A549 (cell line): ENCODE results near the gene GJE1. TPM values are rescaled to one million over a fixed set of nuclear protein-coding genes. Genes with fewer than 3 reads are reported as not detected.
A peak's percentile ranks its signal among the peaks of the same experiment; 100 is the strongest.

Source experiments
- ATAC-seq, 2 experiments: fragments of 200-7000 bp in 1 of 2; fragments of >200 bp in 1 of 2; cut with Nextera tagmentation in 1 of 2; cut with Tn5 transposase in 1 of 2; 3 replicates each; pipeline versions ENCODE4 v1.8.0 to v1.9.1; 2018 to 2020; ENCODE audit warnings: mild to moderate bottlenecking in 1 of 2, moderate library complexity in 1 of 2
- CTCF ChIA-PET: fragments of 300-600 bp; sonication (Branson Sonifier 250); formaldehyde crosslinking; extraction: SDS; loops from one replicate; lab custom pipeline; 2021; ENCODE audit warnings: antibody characterized with exemption, inconsistent platforms; lab: Yijun Ruan, JAX
- POLR2A ChIA-PET: fragments of 350-600 bp; formaldehyde crosslinking; extraction: SDS; loops from one replicate; lab custom pipeline; 2021; ENCODE audit warnings: antibody characterized with exemption, inconsistent platforms; lab: Yijun Ruan, JAX
- DNase-seq, 2 experiments: peaks; one replicate each; pipeline versions ENCODE4 v3.0.0 to v3.0.0-alpha.2; 2011 to 2016; ENCODE audit warnings: low read depth in 1 of 2, low spot score in 1 of 2
- FAIRE-seq: peaks from 2 replicates; lab custom pipeline; 2011; peaks lifted over from hg19 to GRCh38; lab: Jason Lieb, UNC
- H3K27ac ChIP-seq, 2 experiments: fragments of >200 bp; sonication (Bioruptor Twin); formaldehyde crosslinking; 3 replicates each; pipeline ENCODE4 v1.5.1; 2016 to 2017
- H3K4me1 ChIP-seq: fragments of >200 bp; sonication (Bioruptor Twin); formaldehyde crosslinking; 3 replicates; pipeline ENCODE4 v1.6.1; 2016
- H3K4me2 ChIP-seq: fragments of >200 bp; sonication (Bioruptor Twin); formaldehyde crosslinking; 3 replicates; pipeline ENCODE4 v1.6.1; 2016
- H3K4me3 ChIP-seq: fragments of >200 bp; sonication (Bioruptor Twin); formaldehyde crosslinking; 3 replicates; pipeline ENCODE4 v1.5.1; 2016
- H3K9me3 ChIP-seq: fragments of >200 bp; sonication (Bioruptor Twin); formaldehyde crosslinking; 3 replicates; pipeline ENCODE4 v1.6.1; 2016
- ATOH8 ChIP-seq: fragments of 250-450 bp; sonication (Bioruptor Pico); IDR thresholded peaks from 2 replicates; pipeline ENCODE4 v1.5.0; 2020; ENCODE audit warnings: low read depth, mild to moderate bottlenecking, moderate library complexity
- BCL3 ChIP-seq: fragments of >200 bp; sonication (Bioruptor Twin); formaldehyde crosslinking; IDR thresholded peaks from 3 replicates; pipeline ENCODE4 v1.6.1; 2016
- BHLHE40 ChIP-seq: IDR thresholded peaks from 2 replicates; pipeline ENCODE4 v1.6.1; 2012; ENCODE audit warnings: low read depth, low read length, inconsistent platforms
- CBX2 ChIP-seq: fragments of 200-600 bp; sonication (generic); IDR thresholded peaks from 2 replicates; pipeline ENCODE4 v1.6.1; 2016; ENCODE audit warnings: low read depth, mild to moderate bottlenecking, borderline replicate concordance
- CEBPB ChIP-seq, 2 experiments: fragments of >200 bp in 1 of 2; sonication (Bioruptor Twin) in 1 of 2; formaldehyde crosslinking in 1 of 2; IDR thresholded peaks; 2 replicates each; pipeline ENCODE4 v1.6.1; 2012 to 2016
- CHD4 ChIP-seq: fragments of 200-600 bp; sonication (generic); IDR thresholded peaks from 2 replicates; pipeline ENCODE4 v1.6.1; 2016; ENCODE audit warnings: antibody characterized with exemption, mild to moderate bottlenecking, borderline replicate concordance
- EHF ChIP-seq: fragments of 250-450 bp; sonication (Bioruptor Pico); IDR thresholded peaks from 2 replicates; pipeline ENCODE4 v1.5.0; 2020; ENCODE audit warnings: mild to moderate bottlenecking
- ELK1 ChIP-seq: fragments of 150-350 bp; IDR thresholded peaks from 2 replicates; pipeline ENCODE4 v1.6.1; 2014; ENCODE audit warnings: low read depth, mild to moderate bottlenecking, low read length
- ESRRA ChIP-seq: fragments of 150-350 bp; IDR thresholded peaks from 2 replicates; pipeline ENCODE4 v1.6.1; 2014; ENCODE audit warnings: mild to moderate bottlenecking, low read length, borderline replicate concordance
- FOSB ChIP-seq: fragments of 250-450 bp; sonication (Bioruptor Pico); IDR thresholded peaks from 2 replicates; pipeline ENCODE4 v1.5.0; 2020; ENCODE audit warnings: mild to moderate bottlenecking, moderate library complexity
- HES2 ChIP-seq: fragments of >200 bp; sonication (Bioruptor Twin); formaldehyde crosslinking; IDR thresholded peaks from 2 replicates; pipeline ENCODE4 v1.6.1; 2016
- HOXB13 ChIP-seq: fragments of 250-450 bp; sonication (Bioruptor Pico); IDR thresholded peaks from 2 replicates; pipeline ENCODE4 v1.5.0; 2020; ENCODE audit warnings: low read depth, mild to moderate bottlenecking, moderate library complexity
- KDM1A ChIP-seq: fragments of 200-600 bp; sonication (generic); IDR thresholded peaks from 2 replicates; pipeline ENCODE4 v1.6.1; 2016; ENCODE audit warnings: low read depth, mild to moderate bottlenecking
- KDM5A ChIP-seq: fragments of 200-600 bp; sonication (generic); IDR thresholded peaks from 2 replicates; pipeline ENCODE4 v1.6.1; 2016; ENCODE audit warnings: antibody characterized with exemption, mild to moderate bottlenecking
- MAFK ChIP-seq: fragments of 450-650 bp; IDR thresholded peaks from 2 replicates; pipeline ENCODE4 v1.6.1; 2014; ENCODE audit not compliant: partially characterized antibody
- MAZ ChIP-seq: fragments of 150-350 bp; IDR thresholded peaks from 2 replicates; pipeline ENCODE4 v1.6.1; 2014; ENCODE audit warnings: antibody characterized with exemption, low read depth, low read length, borderline replicate concordance
- MYC ChIP-seq: IDR thresholded peaks from 2 replicates; pipeline ENCODE4 v1.6.1; 2012; ENCODE audit warnings: mild to moderate bottlenecking, inconsistent platforms, low read length, improper control_type of control experiment, borderline replicate concordance
- NR3C1 ChIP-seq: fragments of >200 bp; sonication (Bioruptor Twin); formaldehyde crosslinking; IDR thresholded peaks from 3 replicates; pipeline ENCODE4 v1.6.1; 2017
- RAD21 ChIP-seq, 2 experiments: fragments of >200 bp in 1 of 2; sonication (Bioruptor Twin) in 1 of 2; formaldehyde crosslinking in 1 of 2; IDR thresholded peaks in 1 of 2; conservative IDR thresholded peaks in 1 of 2; 2 replicates in 1 of 2; 3 replicates in 1 of 2; pipeline ENCODE4 v1.6.1; 2012 to 2018; ENCODE audit warnings: inconsistent platforms in 1 of 2
- TFCP2L1 ChIP-seq: fragments of 250-450 bp; sonication (Bioruptor Pico); IDR thresholded peaks from 2 replicates; pipeline ENCODE4 v1.5.0; 2021; ENCODE audit warnings: mild to moderate bottlenecking
- USF2 ChIP-seq: fragments of 450-650 bp; IDR thresholded peaks from 2 replicates; pipeline ENCODE4 v1.6.1; 2014; ENCODE audit warnings: antibody characterized with exemption
- ZNF302 ChIP-seq: fragments of 250-450 bp; sonication (Bioruptor Pico); IDR thresholded peaks from 2 replicates; pipeline ENCODE4 v1.9.0; 2021; ENCODE audit warnings: inconsistent platforms, mild to moderate bottlenecking, moderate library complexity
- ZSCAN20 ChIP-seq: fragments of 250-450 bp; sonication (Bioruptor Pico); IDR thresholded peaks from 2 replicates; pipeline ENCODE4 v1.8.0; 2022; ENCODE audit warnings: mild to moderate bottlenecking, moderate library complexity
- WGBS: methylation state at CpG from one replicate; pipeline ENCODE4 v1.1.6; 2017; ENCODE audit errors: missing lambda C conversion rate; 5-methylcytosine and 5-hydroxymethylcytosine counted together
- polyA plus RNA-seq, 4 experiments: library from polyadenylated mRNA; depleted of rRNA in 3 of 4; stranded (reverse); fragments of >200 nt; fragmentation: RNase III in 1 of 4; extraction: RNeasy Plus Mini Kit Qiagen cat#74134 plus additional on column Dnase treatment in 1 of 4; gene quantifications; 2 replicates in 3 of 4; 3 replicates in 1 of 4; pipeline ENCODE4 v1.2.3, GENCODE V29; 2011 to 2017

The GJE1 gene
- polyA plus RNA-seq, 2 of the 4 experiments (the other 2 are of a cell fraction), result not detected

GRCh38 chr6:142112451-142113061, 20.2 kb upstream of the GJE1 start (continued):
- TF ChIP-seq RAD21 (conservative IDR thresholded peaks at IDR 0.05 in 1 of 2, IDR thresholded peaks at IDR 0.05 in 1 of 2) (peak; percentile 80), KDM5A (no peak), BHLHE40 (no peak), BCL3 (no peak), ZNF302 (no peak), KDM1A (no peak), CEBPB (IDR thresholded peaks at IDR 0.05) (0 out of 4 replicates have a peak, but pooled peaks of 1 of the 2 experiments have one; percentile 10), TFCP2L1 (no peak), HOXB13 (no peak), HES2 (no peak)
- TF ChIP-seq, all 56 proteins: peak for 4

- Histone ChIP-seq H3K27ac (no peak overlapping the region), H3K4me2 (no peak overlapping the region), H3K9me3 (no peaks in the 10 kb centered on the region), H3K4me3 (no peak overlapping the region)
- no peak for ATAC-seq
- DNase-seq, result no peak
- FAIRE-seq, result no peak
- 32% methylated on average over 2 of the region's 2 CpGs for WGBS
- TF ChIP-seq EHF (CRISPR knock-in tag) (no peak), ZSCAN20 (no peak), NR3C1 (no peak), ZNF302 (no peak), USF2 (no peak), KDM1A (no peak), FOSB (no peak), CHD4 (no peak), MAZ (no peak), MAFK (no peak), ESRRA (no peak), RAD21 (conservative IDR thresholded peaks at IDR 0.05 in 1 of 2, IDR thresholded peaks at IDR 0.05 in 1 of 2) (no peak), ATOH8 (no peak), CEBPB (IDR thresholded peaks at IDR 0.05) (no peak), CBX2 (no peak), MYC (no peak), ELK1 (no peak)
- TF ChIP-seq, all 56 proteins: peak for 0
- no peaks in the 10 kb centered on the region for H3K4me1 ChIP-seq
- ChIA-PET POLR2A (no interaction called here), CTCF (no interaction called here)
Observed at GRCh38 chr6:142117366-142117765, 15.4 kb upstream of the GJE1 start.
